K562 (cell line): ENCODE measurements around the gene SLC25A11. TPM values are rescaled to one million over a fixed set of nuclear protein-coding genes. Genes with fewer than 3 reads are reported as not detected.

Experiments
- CCAR2 ChIP-seq: fragments of 200-400 bp; formaldehyde crosslinking; IDR thresholded peaks from 2 replicates; pipeline ENCODE4 v1.6.1; 2017; ENCODE audit warnings: mild to moderate bottlenecking, low read depth, low read length
- MCM5 ChIP-seq: fragments of 450-650 bp; IDR thresholded peaks from 2 replicates; pipeline ENCODE4 v1.6.1; 2016; ENCODE audit warnings: low read depth
- MED1 ChIP-seq: sonication (generic); formaldehyde crosslinking; IDR thresholded peaks from 2 replicates; pipeline ENCODE4 v1.8.1; 2023; ENCODE audit warnings: missing genetic modification reagents, borderline replicate concordance
- NUFIP1 ChIP-seq: fragments of 450-650 bp; IDR thresholded peaks from 2 replicates; pipeline ENCODE4 v1.6.1; 2018; ENCODE audit not compliant: partially characterized antibody
- RBM15 ChIP-seq: fragments of 200-400 bp; formaldehyde crosslinking; IDR thresholded peaks from 2 replicates; pipeline ENCODE4 v1.6.1; 2018; ENCODE audit warnings: mild to moderate bottlenecking, low read length, moderate library complexity; ENCODE audit not compliant: insufficient read depth
- SNRNP70 ChIP-seq: fragments of 200-400 bp; formaldehyde crosslinking; optimal IDR thresholded peaks from 2 replicates; pipeline ENCODE3; 2017; ENCODE audit warnings: low read depth, low read length
- TAL1 ChIP-seq: fragments of 450-650 bp; IDR thresholded peaks from 2 replicates; pipeline ENCODE4 v1.6.1; 2016; ENCODE audit warnings: mild to moderate bottlenecking
- TCF7 ChIP-seq: sonication (generic); IDR thresholded peaks from 2 replicates; pipeline ENCODE4 v1.6.1; 2016; ENCODE audit warnings: antibody characterized with exemption, borderline replicate concordance
- TCFL5 ChIP-seq: fragments of 250-450 bp; sonication (Bioruptor Pico); conservative IDR thresholded peaks from 2 replicates; pipeline ENCODE4 v1.6.1; 2021; ENCODE audit warnings: mild to moderate bottlenecking, moderate library complexity, matching md5 sums
- ZNF232 ChIP-seq: sonication (generic); formaldehyde crosslinking; IDR thresholded peaks from 2 replicates; pipeline ENCODE4 v1.8.0; 2022; ENCODE audit warnings: mild to moderate bottlenecking, missing genetic modification reagents
- ZNF253 ChIP-seq: fragments of 250-450 bp; sonication (Bioruptor Pico); conservative IDR thresholded peaks from 2 replicates; pipeline ENCODE4 v1.6.1; 2021; ENCODE audit warnings: mild to moderate bottlenecking
- ZNF589 ChIP-seq: fragments of 200-800 bp; sonication (Bioruptor generic); IDR thresholded peaks from 2 replicates; pipeline ENCODE4 v1.6.1; 2016; ENCODE audit warnings: low read depth, missing genetic modification characterization, missing compliant biosample characterization
- ZNF609 ChIP-seq: sonication (generic); formaldehyde crosslinking; IDR thresholded peaks from 2 replicates; pipeline ENCODE4 v1.8.1; 2023; ENCODE audit warnings: missing genetic modification reagents, mild to moderate bottlenecking, borderline replicate concordance
- polyA plus RNA-seq, 8 experiments: library from polyadenylated mRNA; depleted of rRNA in 4 of 8; stranded (reverse) in 5 of 8; unstranded in 3 of 8; fragments of >200 nt; fragmentation: Nextera tagmentation in 2 of 8; fragmentation: Illumina TruSeq in 1 of 8; extraction: Ambion mirVana in 2 of 8; extraction: Trizol in 1 of 8; gene quantifications; 2 replicates each; pipeline versions ENCODE4 v1.2.1 to v1.2.3, GENCODE V29; 2011 to 2014; ENCODE audit warnings: inconsistent platforms in 1 of 8, missing spikeins in 1 of 8
- total RNA-seq, 7 experiments: library from RNA; depleted of rRNA in 6 of 7; stranded (reverse); fragments of >200 nt in 6 of 7; fragmentation: Illumina TruSeq in 2 of 7; extraction: Trizol in 2 of 7; gene quantifications; 2 replicates each; pipeline versions ENCODE4 v1.2.1 to v1.2.3, GENCODE V29; 2011 to 2021; ENCODE audit warnings: low replicate concordance in 1 of 7
- TF ChIP-seq, protein P1 (sequence below): fragments of 250-450 bp; sonication (Bioruptor Pico); IDR thresholded peaks from 2 replicates; pipeline ENCODE4 v1.5.0; 2021; ENCODE audit warnings: mild to moderate bottlenecking, moderate library complexity
- TF ChIP-seq, protein P2 (sequence below): fragments of 450-650 bp; IDR thresholded peaks from 2 replicates; pipeline ENCODE4 v1.6.1; 2016; ENCODE audit warnings: low read depth, mild to moderate bottlenecking, moderate library complexity
- TF ChIP-seq, protein P3 (sequence below): sonication (generic); formaldehyde crosslinking; IDR thresholded peaks from 2 replicates; pipeline ENCODE4 v1.8.1; 2023; ENCODE audit warnings: mild to moderate bottlenecking, missing genetic modification reagents

The SLC25A11 gene
- total and polyA plus RNA-seq, 9 of the 15 experiments (the other 6 are each of a cell fraction or from before 2014, with no cell fraction given): 3.1 to 56.7 (median 32.9) TPM

DNA sequence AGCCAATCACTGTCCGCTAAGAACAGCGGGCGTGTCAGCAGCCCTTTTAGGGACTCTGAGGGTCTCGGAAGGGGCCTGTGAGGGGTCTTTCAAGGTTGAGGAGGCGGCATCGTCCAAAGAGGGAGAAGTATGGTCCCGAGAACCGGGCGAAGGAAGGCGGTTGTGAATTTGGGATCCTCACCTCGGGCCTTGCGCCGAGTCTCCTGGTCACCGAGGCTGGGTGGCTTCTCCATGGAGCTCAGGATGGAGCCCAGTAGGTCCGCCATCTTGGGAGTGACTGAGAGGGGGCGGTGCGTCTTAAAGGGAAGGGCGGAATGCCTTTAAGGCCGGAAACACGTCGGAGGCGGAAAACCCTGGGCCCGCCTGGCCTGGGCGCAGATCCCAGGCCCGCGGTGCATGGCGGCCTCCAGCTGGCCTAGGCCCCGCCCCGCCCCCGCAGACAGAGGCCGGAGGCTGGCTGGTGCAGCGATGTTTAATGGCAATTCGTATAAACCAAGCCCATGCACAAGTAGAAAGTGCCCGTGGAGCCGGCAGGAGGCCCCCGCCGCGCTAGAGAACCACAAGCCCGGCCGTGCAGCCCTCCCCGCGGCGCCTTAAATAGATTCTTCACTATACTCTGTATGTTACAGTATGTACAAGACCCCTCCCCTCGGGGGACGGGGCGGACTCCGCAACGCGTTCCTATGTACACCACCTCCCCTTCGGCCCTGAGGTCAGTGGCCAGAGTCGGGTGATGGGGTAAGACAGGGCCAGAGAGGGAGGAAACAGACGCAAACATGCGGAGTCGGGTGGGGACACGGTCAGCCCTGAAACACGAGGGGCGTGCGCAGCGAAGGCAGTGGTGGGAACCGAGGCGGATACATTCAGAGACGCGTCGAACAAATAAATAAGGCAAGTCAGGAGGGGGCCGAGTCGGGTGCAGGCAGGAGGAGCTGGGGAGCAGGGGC lies 28.0 kb upstream of the SLC25A11 start, which contains the start of gene SPAG7 (continued):
- TF ChIP-seq, protein P1, sequence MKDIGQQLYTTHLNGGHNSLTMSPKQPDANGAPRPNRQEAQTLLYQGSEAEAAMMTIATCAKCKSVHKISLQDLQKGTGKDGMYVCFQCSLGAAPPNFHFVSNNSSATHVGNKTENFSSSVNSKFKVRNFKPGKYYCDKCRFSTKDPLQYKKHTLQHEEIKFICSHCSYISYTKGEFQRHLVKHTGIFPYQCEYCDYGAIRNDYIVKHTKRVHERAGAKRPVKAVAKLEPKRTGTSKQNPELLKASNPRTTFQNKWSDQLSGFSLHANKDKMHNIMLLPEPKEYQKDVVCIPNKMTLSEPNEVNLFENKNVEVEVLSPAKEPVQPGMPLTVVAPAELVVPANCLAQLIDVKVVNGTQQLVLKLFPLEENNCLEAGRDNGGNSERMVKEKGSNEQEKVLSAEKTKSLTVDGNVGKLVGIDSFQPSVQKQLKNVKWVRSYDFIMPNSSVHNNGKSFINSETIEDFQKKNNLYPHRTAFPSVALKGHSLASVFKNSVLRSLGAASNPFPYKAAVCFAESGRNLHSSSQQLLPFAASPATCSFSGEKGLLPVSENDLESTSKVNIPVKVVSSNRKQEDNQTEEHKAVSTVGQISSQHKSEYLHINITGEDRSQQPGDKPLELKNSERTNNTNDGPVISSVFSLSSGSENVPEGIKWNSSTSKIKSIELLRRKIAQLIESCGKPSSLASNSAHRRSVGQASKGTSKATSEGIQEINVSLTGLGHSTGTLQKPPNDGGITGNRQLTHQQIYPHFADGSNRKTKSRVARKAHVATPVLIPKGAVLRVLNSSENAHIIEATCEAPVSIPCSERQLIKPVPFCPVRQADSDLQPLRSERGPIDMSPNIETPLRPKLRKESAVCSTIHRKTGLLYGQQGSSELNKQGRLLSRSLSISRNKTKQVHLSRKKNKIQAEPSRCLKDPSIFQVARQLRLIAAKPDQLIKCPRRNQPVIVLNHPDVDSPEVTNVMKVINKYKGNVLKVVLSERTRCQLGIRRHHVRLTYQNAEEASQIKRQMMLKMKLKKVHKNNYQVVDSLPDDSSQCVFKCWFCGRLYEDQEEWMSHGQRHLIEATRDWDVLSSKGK (CRISPR knock-in tag): no peak
- TF ChIP-seq ZNF609 (CRISPR knock-in tag): no peak
- no peak for TF ChIP-seq MED1
- TF ChIP-seq, protein P2, sequence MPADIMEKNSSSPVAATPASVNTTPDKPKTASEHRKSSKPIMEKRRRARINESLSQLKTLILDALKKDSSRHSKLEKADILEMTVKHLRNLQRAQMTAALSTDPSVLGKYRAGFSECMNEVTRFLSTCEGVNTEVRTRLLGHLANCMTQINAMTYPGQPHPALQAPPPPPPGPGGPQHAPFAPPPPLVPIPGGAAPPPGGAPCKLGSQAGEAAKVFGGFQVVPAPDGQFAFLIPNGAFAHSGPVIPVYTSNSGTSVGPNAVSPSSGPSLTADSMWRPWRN: no peak
- TF ChIP-seq ZNF232 (CRISPR knock-in tag): no peak
- TF ChIP-seq SNRNP70: no peak
- no peak for TF ChIP-seq TCFL5 (CRISPR knock-in tag)
- no peak for TF ChIP-seq RBM15
- TF ChIP-seq ZNF253 (CRISPR knock-in tag): no peak
- no peak for TF ChIP-seq NUFIP1
- TF ChIP-seq MCM5: no peak
- no peak for TF ChIP-seq ZNF589 (CRISPR knock-in tag)
- TF ChIP-seq, protein P3, sequence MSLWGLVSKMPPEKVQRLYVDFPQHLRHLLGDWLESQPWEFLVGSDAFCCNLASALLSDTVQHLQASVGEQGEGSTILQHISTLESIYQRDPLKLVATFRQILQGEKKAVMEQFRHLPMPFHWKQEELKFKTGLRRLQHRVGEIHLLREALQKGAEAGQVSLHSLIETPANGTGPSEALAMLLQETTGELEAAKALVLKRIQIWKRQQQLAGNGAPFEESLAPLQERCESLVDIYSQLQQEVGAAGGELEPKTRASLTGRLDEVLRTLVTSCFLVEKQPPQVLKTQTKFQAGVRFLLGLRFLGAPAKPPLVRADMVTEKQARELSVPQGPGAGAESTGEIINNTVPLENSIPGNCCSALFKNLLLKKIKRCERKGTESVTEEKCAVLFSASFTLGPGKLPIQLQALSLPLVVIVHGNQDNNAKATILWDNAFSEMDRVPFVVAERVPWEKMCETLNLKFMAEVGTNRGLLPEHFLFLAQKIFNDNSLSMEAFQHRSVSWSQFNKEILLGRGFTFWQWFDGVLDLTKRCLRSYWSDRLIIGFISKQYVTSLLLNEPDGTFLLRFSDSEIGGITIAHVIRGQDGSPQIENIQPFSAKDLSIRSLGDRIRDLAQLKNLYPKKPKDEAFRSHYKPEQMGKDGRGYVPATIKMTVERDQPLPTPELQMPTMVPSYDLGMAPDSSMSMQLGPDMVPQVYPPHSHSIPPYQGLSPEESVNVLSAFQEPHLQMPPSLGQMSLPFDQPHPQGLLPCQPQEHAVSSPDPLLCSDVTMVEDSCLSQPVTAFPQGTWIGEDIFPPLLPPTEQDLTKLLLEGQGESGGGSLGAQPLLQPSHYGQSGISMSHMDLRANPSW (CRISPR knock-in tag): no peak
- no peak for TF ChIP-seq TCF7
- no peak for TF ChIP-seq TAL1
- no peak for TF ChIP-seq CCAR2
